A549 (cell line): ENCODE results near the gene CARD9.

Experiments used
- EHMT2 ChIP-seq: fragments of 200-600 bp; sonication (generic); IDR thresholded peaks from 2 replicates; pipeline ENCODE4 v1.6.1; 2016; ENCODE audit warnings: antibody characterized with exemption, low read depth, mild to moderate bottlenecking, moderate library complexity
- KDM1A ChIP-seq: fragments of 200-600 bp; sonication (generic); IDR thresholded peaks from 2 replicates; pipeline ENCODE4 v1.6.1; 2016; ENCODE audit warnings: low read depth, mild to moderate bottlenecking
- PHF8 ChIP-seq: fragments of 200-600 bp; sonication (generic); IDR thresholded peaks from 2 replicates; pipeline ENCODE4 v1.6.1; 2016; ENCODE audit warnings: low read depth, mild to moderate bottlenecking, antibody characterized with exemption, moderate library complexity, borderline replicate concordance
- POLR2A ChIP-seq: IDR thresholded peaks from 2 replicates; pipeline ENCODE4 v1.6.1; 2012; ENCODE audit warnings: mild to moderate bottlenecking, low read length
- RFX5 ChIP-seq: fragments of 450-650 bp; IDR thresholded peaks from 2 replicates; pipeline ENCODE4 v1.7.1; 2014; ENCODE audit warnings: antibody characterized with exemption, mild to moderate bottlenecking, moderate library complexity
- RNF2 ChIP-seq: fragments of 200-600 bp; sonication (generic); IDR thresholded peaks from 2 replicates; pipeline ENCODE4 v1.6.1; 2016; ENCODE audit warnings: low read depth, mild to moderate bottlenecking, antibody characterized with exemption, moderate library complexity, borderline replicate concordance
- TP53 ChIP-seq: fragments of 250-450 bp; sonication (Bioruptor Pico); IDR thresholded peaks from 2 replicates; pipeline ENCODE4 v1.5.0; 2021; ENCODE audit warnings: mild to moderate bottlenecking, moderate library complexity
- TF ChIP-seq, protein P1 (sequence below): fragments of >200 bp; sonication (Bioruptor Twin); formaldehyde crosslinking; IDR thresholded peaks from 3 replicates; pipeline ENCODE4 v1.5.1; 2016
- TF ChIP-seq, protein P2 (sequence below): fragments of 450-650 bp; IDR thresholded peaks from 2 replicates; pipeline ENCODE4 v1.6.1; 2014; ENCODE audit warnings: antibody characterized with exemption
- TF ChIP-seq, protein P3 (sequence below): fragments of 200-600 bp; sonication (generic); IDR thresholded peaks from 2 replicates; pipeline ENCODE4 v1.6.1; 2016; ENCODE audit warnings: antibody characterized with exemption, mild to moderate bottlenecking, moderate library complexity

DNA sequence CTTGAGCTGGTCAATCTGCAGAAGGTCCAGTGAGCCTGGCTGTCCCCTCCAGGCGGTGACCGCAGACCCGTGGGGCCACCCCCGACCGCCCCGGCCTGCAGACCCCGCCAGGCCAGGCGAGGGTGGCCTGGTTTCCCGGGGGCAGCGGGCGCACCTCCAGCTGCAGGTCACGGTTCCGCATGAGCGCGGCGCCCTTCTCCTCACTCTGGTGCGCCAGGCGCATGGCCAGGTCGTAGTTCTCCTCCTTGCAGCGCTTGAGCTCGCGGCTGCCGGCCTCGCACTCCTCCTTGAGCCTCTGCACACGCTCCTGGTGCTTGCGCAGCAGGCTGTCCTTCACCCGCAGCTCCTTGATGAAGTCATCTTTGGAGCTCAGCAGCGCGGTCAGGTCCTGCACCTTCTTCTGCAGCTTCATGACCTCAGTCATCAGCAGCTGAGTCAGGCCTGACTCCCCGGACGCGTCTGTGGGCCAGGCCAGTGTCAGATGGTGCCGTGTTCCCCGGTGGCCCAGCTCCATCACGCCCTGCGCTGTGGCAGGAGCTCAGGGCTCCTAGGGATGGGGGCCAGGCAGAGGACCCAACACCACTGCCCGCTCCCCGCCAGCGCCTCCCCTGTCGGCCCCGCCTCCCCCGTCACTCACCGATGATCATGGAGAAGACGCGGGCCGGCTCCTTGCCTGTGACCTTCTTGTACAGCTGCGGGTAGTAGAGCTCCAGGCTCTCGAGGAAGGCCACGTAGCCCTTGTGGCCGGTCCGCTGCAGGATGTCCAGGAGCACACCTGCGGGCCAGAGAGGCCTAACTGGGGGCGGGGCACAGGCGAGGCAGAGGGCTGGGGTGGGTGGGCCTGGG, 2.6 kb downstream of the CARD9 start:
- TF ChIP-seq, protein P1, sequence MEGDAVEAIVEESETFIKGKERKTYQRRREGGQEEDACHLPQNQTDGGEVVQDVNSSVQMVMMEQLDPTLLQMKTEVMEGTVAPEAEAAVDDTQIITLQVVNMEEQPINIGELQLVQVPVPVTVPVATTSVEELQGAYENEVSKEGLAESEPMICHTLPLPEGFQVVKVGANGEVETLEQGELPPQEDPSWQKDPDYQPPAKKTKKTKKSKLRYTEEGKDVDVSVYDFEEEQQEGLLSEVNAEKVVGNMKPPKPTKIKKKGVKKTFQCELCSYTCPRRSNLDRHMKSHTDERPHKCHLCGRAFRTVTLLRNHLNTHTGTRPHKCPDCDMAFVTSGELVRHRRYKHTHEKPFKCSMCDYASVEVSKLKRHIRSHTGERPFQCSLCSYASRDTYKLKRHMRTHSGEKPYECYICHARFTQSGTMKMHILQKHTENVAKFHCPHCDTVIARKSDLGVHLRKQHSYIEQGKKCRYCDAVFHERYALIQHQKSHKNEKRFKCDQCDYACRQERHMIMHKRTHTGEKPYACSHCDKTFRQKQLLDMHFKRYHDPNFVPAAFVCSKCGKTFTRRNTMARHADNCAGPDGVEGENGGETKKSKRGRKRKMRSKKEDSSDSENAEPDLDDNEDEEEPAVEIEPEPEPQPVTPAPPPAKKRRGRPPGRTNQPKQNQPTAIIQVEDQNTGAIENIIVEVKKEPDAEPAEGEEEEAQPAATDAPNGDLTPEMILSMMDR: no peak
- no peak for TF ChIP-seq EHMT2
- TF ChIP-seq, protein P2, sequence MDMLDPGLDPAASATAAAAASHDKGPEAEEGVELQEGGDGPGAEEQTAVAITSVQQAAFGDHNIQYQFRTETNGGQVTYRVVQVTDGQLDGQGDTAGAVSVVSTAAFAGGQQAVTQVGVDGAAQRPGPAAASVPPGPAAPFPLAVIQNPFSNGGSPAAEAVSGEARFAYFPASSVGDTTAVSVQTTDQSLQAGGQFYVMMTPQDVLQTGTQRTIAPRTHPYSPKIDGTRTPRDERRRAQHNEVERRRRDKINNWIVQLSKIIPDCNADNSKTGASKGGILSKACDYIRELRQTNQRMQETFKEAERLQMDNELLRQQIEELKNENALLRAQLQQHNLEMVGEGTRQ: no peak
- no peak for TF ChIP-seq KDM1A
- TF ChIP-seq RFX5: no peak
- no peak for TF ChIP-seq PHF8
- TF ChIP-seq POLR2A: no peak
- TF ChIP-seq, protein P3, sequence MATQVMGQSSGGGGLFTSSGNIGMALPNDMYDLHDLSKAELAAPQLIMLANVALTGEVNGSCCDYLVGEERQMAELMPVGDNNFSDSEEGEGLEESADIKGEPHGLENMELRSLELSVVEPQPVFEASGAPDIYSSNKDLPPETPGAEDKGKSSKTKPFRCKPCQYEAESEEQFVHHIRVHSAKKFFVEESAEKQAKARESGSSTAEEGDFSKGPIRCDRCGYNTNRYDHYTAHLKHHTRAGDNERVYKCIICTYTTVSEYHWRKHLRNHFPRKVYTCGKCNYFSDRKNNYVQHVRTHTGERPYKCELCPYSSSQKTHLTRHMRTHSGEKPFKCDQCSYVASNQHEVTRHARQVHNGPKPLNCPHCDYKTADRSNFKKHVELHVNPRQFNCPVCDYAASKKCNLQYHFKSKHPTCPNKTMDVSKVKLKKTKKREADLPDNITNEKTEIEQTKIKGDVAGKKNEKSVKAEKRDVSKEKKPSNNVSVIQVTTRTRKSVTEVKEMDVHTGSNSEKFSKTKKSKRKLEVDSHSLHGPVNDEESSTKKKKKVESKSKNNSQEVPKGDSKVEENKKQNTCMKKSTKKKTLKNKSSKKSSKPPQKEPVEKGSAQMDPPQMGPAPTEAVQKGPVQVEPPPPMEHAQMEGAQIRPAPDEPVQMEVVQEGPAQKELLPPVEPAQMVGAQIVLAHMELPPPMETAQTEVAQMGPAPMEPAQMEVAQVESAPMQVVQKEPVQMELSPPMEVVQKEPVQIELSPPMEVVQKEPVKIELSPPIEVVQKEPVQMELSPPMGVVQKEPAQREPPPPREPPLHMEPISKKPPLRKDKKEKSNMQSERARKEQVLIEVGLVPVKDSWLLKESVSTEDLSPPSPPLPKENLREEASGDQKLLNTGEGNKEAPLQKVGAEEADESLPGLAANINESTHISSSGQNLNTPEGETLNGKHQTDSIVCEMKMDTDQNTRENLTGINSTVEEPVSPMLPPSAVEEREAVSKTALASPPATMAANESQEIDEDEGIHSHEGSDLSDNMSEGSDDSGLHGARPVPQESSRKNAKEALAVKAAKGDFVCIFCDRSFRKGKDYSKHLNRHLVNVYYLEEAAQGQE: no peak
- TF ChIP-seq TP53 (CRISPR knock-in tag): no peak
- no peak for TF ChIP-seq RNF2
